Smooth muscle cell (in vitro differentiated cells): ENCODE measurements around the gene TTC8. TPM values are rescaled to one million over a fixed set of nuclear protein-coding genes. Genes with fewer than 3 reads are reported as not detected.

ENCODE experiments used
- DNase-seq: peaks from one replicate; lab custom pipeline; 2025; ENCODE audit not compliant: unreplicated experiment; lab: John Stamatoyannopoulos, UW
- H2AFZ ChIP-seq: fragments of 200-600 bp; sonication (generic); 2 replicates; pipeline ENCODE4 v1.6.0; 2016; ENCODE audit warnings: antibody characterized with exemption, low read depth, mild to moderate bottlenecking
- H3F3A ChIP-seq: fragments of 200-600 bp; sonication (generic); 2 replicates; pipeline ENCODE4 v1.6.0; 2017; ENCODE audit warnings: antibody characterized with exemption, low read depth
- H3K27ac ChIP-seq: fragments of 200-600 bp; sonication (generic); 2 replicates; pipeline ENCODE4 v1.5.1; 2016; ENCODE audit warnings: low read depth, mild to moderate bottlenecking
- H3K27me3 ChIP-seq: fragments of 200-600 bp; sonication (generic); 2 replicates; pipeline ENCODE4 v1.6.1; 2016; ENCODE audit warnings: low read depth, mild to moderate bottlenecking
- H3K36me3 ChIP-seq: fragments of 200-600 bp; sonication (generic); 2 replicates; pipeline ENCODE4 v1.5.1; 2016; ENCODE audit warnings: low read depth
- H3K4me1 ChIP-seq: fragments of 200-600 bp; sonication (generic); 2 replicates; pipeline ENCODE4 v1.5.1; 2016; ENCODE audit warnings: low read depth
- H3K4me2 ChIP-seq: fragments of 200-600 bp; sonication (generic); 2 replicates; pipeline ENCODE4 v1.6.0; 2016; ENCODE audit warnings: mild to moderate bottlenecking
- H3K4me3 ChIP-seq: fragments of 200-600 bp; sonication (generic); 2 replicates; pipeline ENCODE4 v1.5.1; 2016; ENCODE audit warnings: mild to moderate bottlenecking
- H3K79me2 ChIP-seq: fragments of 200-600 bp; sonication (generic); 2 replicates; pipeline ENCODE4 v1.6.0; 2016; ENCODE audit warnings: low read depth, mild to moderate bottlenecking
- H3K9ac ChIP-seq: fragments of 200-600 bp; sonication (generic); 2 replicates; pipeline ENCODE4 v1.6.0; 2016; ENCODE audit warnings: low read depth
- H3K9me3 ChIP-seq: fragments of 200-600 bp; sonication (generic); replicated peaks from 2 replicates; pipeline ENCODE4 v1.5.1; 2016; ENCODE audit warnings: low read depth
- H4K20me1 ChIP-seq: fragments of 200-600 bp; sonication (generic); 2 replicates; pipeline ENCODE4 v1.6.0; 2016; ENCODE audit warnings: low read depth
- WGBS: methylation state at CpG from one replicate; pipeline ENCODE4 v1.1.7; 2016; ENCODE audit warnings: low lambda C conversion rate; 5-methylcytosine and 5-hydroxymethylcytosine counted together
- polyA plus RNA-seq: library from polyadenylated mRNA; unstranded; fragments of >200 nt; fragmentation: Nextera tagmentation; extraction: Ambion mirVana; gene quantifications from 2 replicates; pipeline ENCODE4 v1.2.1, GENCODE V29; 2016
- total RNA-seq: library from RNA; depleted of rRNA; stranded (reverse); fragments of >200 nt; gene quantifications from 2 replicates; pipeline ENCODE4 v1.2.3, GENCODE V29; 2014
- TF ChIP-seq, protein P1 (sequence below): fragments of 200-600 bp; sonication (generic); IDR thresholded peaks from 2 replicates; pipeline ENCODE4 v1.5.1; 2017; ENCODE audit warnings: borderline replicate concordance, mild to moderate bottlenecking, antibody characterized with exemption; ENCODE audit not compliant: insufficient read depth, poor library complexity, severe bottlenecking

TTC8 gene
- total and polyA plus RNA-seq, 2 experiments from 2014 or later: 20.0 to 58.9 TPM

GRCh38 chr14:88802596-88802995 lies 21.9 kb upstream of the TTC8 start:
- Histone ChIP-seq H3F3A (no peaks in the 10 kb centered on the region), H3K27me3 (peaks cover 10% of the 10 kb centered on the region), H3K36me3 (no peaks in the 10 kb centered on the region), H3K79me2 (no peaks in the 10 kb centered on the region), H2AFZ (no peak overlapping the region), H3K4me1 (no peaks in the 10 kb centered on the region), H4K20me1 (no peaks in the 10 kb centered on the region), H3K4me3 (no peak overlapping the region), H3K27ac (no peak overlapping the region), H3K9me3 (no peaks in the 10 kb centered on the region), H3K4me2 (no peak overlapping the region), H3K9ac (no peak overlapping the region)
- DNase-seq: no peak
- WGBS: 70% methylated on average over 6 of the region's 6 CpGs
- TF ChIP-seq, protein P1, sequence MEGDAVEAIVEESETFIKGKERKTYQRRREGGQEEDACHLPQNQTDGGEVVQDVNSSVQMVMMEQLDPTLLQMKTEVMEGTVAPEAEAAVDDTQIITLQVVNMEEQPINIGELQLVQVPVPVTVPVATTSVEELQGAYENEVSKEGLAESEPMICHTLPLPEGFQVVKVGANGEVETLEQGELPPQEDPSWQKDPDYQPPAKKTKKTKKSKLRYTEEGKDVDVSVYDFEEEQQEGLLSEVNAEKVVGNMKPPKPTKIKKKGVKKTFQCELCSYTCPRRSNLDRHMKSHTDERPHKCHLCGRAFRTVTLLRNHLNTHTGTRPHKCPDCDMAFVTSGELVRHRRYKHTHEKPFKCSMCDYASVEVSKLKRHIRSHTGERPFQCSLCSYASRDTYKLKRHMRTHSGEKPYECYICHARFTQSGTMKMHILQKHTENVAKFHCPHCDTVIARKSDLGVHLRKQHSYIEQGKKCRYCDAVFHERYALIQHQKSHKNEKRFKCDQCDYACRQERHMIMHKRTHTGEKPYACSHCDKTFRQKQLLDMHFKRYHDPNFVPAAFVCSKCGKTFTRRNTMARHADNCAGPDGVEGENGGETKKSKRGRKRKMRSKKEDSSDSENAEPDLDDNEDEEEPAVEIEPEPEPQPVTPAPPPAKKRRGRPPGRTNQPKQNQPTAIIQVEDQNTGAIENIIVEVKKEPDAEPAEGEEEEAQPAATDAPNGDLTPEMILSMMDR: no peak

- no peaks in the 10 kb centered on the region for H3K4me1 ChIP-seq
- whole genome bisulfite sequencing: 57% methylated on average over 2 of the region's 2 CpGs
- H3K27me3 ChIP-seq: peaks cover 1% of the 10 kb centered on the region
- H3K4me2 ChIP-seq: no peak overlapping the region
- H2AFZ ChIP-seq: no peak overlapping the region
- no peaks in the 10 kb centered on the region for H3K79me2 ChIP-seq
- TF ChIP-seq, protein P1: no peak
- no peaks in the 10 kb centered on the region for H3K9me3 ChIP-seq
- no peaks in the 10 kb centered on the region for H3K36me3 ChIP-seq
- no peaks in the 10 kb centered on the region for H3F3A ChIP-seq
- no peak overlapping the region for H3K4me3 ChIP-seq
- DNase-seq: no peak
- H4K20me1 ChIP-seq: no peaks in the 10 kb centered on the region
- no peak overlapping the region for H3K9ac ChIP-seq
- no peak overlapping the region for H3K27ac ChIP-seq
Observed at GRCh38 chr14:88804035-88804434, 20.4 kb upstream of the TTC8 start.

DNA sequence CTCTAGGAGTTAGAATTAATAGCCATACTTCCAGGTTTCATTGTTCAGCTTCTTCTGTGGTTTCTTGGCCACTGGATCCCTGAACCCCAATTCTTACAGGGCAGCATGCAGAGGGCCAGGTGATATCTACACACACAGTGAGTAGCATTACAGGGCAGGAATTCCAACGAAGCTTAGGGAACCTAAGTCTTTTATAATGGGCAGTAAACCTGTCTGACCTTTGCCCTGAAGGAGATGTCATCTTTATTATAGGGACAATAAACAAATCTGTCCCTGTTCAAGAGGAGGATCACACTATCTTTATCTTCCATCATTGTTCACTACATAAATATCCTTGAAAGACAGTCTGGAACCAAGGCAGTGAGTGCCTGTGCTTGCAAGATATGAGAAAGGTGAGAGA lies 20.0 kb upstream of the TTC8 start:
- TF ChIP-seq, protein P1: no peak
- Histone ChIP-seq H3K4me3 (no peak overlapping the region), H4K20me1 (no peaks in the 10 kb centered on the region), H3K4me2 (no peak overlapping the region), H3F3A (no peaks in the 10 kb centered on the region), H3K9me3 (no peaks in the 10 kb centered on the region), H3K27ac (no peak overlapping the region), H3K9ac (no peak overlapping the region), H3K27me3 (no peaks in the 10 kb centered on the region), H2AFZ (no peak overlapping the region), H3K79me2 (no peaks in the 10 kb centered on the region), H3K36me3 (no peaks in the 10 kb centered on the region), H3K4me1 (no peaks in the 10 kb centered on the region)
- no peak for DNase-seq
- 0% methylated on average over 1 of the region's 1 CpG for WGBS

DNA sequence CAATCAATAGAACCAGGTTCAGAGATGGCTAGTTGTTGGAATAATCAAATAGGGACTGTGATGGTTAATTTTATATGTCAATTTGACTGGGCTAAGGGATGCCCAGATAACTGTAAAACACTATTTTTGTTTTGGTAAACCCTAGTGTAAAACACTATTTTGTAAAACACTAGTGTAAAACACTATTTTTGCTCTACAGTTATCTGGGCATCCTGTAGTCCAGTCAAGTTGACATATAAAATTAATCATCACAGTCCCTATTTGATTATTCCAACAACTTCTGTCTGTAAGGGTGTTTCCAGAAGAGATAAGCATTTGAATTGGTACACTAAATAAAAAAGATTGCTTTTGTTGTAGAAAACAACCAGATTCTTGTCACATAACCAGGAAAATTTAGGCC lies 16.1 kb upstream of the TTC8 start:
- TF ChIP-seq, protein P1: no peak
- no peaks in the 10 kb centered on the region for H4K20me1 ChIP-seq
- H3K9ac ChIP-seq: no peak overlapping the region
- no peaks in the 10 kb centered on the region for H3K36me3 ChIP-seq
- DNase-seq: no peak
- no peak overlapping the region for H3K4me3 ChIP-seq
- no peaks in the 10 kb centered on the region for H3K27me3 ChIP-seq
- H3K4me2 ChIP-seq: no peak overlapping the region
- no peaks in the 10 kb centered on the region for H3F3A ChIP-seq
- H3K4me1 ChIP-seq: no peaks in the 10 kb centered on the region
- H2AFZ ChIP-seq: no peak overlapping the region
- no peaks in the 10 kb centered on the region for H3K79me2 ChIP-seq
- no peak overlapping the region for H3K27ac ChIP-seq
- H3K9me3 ChIP-seq: no peaks in the 10 kb centered on the region
